Natural killer cell (primary cell): ENCODE measurements around the gene PSD4. TPM values are rescaled to one million over a fixed set of nuclear protein-coding genes. Genes with fewer than 3 reads are reported as not detected.
A peak's percentile ranks its signal among the peaks of the same experiment; 100 is the strongest.

Source experiments
- ATAC-seq, 3 donors: fragments of 150-1000 bp in 2 of 3; fragments of 200-7000 bp in 1 of 3; cut with Tn5 transposase; 1 replicate in 1 of 3; 2 replicates in 2 of 3; pipeline ENCODE4 v1.10.0; 2021; ENCODE audit warnings: mild to moderate bottlenecking in 2 of 3, moderate library complexity in 2 of 3
- DNase-seq, 2 donors: peaks; one replicate each; pipeline versions ENCODE4 v3.0.0 to v3.0.0-alpha.2; 2013 to 2021; ENCODE audit warnings: mixed read lengths in 1 of 2
- H3K27ac ChIP-seq: one replicate; pipeline ENCODE4 v1.5.1; 2013; ENCODE audit warnings: mild to moderate bottlenecking, low read length
- H3K27me3 ChIP-seq: one replicate; pipeline ENCODE4 v1.6.1; 2013; ENCODE audit warnings: low read length; ENCODE audit not compliant: control insufficient read depth, insufficient read depth
- H3K36me3 ChIP-seq: one replicate; pipeline ENCODE4 v1.6.1; 2013; ENCODE audit warnings: low read length; ENCODE audit not compliant: control insufficient read depth, insufficient read depth
- H3K4me1 ChIP-seq: one replicate; pipeline ENCODE4 v1.6.1; 2013; ENCODE audit warnings: low read length; ENCODE audit not compliant: control insufficient read depth, insufficient read depth
- H3K4me3 ChIP-seq: one replicate; pipeline ENCODE4 v1.5.1; 2013; ENCODE audit warnings: low read length
- H3K9me3 ChIP-seq: one replicate; pipeline ENCODE4 v1.6.1; 2013; ENCODE audit warnings: low read length; ENCODE audit not compliant: control insufficient read depth, insufficient read depth
- H3K27ac Mint-ChIP-seq, 2 donors: one replicate each; pipeline ENCODE4 v1.8.0; 2022; ENCODE audit warnings: mild to moderate bottlenecking in 2 of 2, mixed read lengths in 2 of 2, moderate library complexity in 1 of 2
- H3K27me3 Mint-ChIP-seq, 2 donors: one replicate each; pipeline ENCODE4 v1.8.0; 2022; ENCODE audit warnings: low read depth in 2 of 2, mixed read lengths in 2 of 2
- H3K36me3 Mint-ChIP-seq: one replicate; pipeline ENCODE4 v1.8.0; 2022; ENCODE audit warnings: mixed read lengths
- H3K4me1 Mint-ChIP-seq, 2 donors: one replicate each; pipeline ENCODE4 v1.8.0; 2022; ENCODE audit warnings: mixed read lengths in 2 of 2
- H3K4me3 Mint-ChIP-seq: one replicate; pipeline ENCODE4 v1.8.0; 2022; ENCODE audit warnings: mild to moderate bottlenecking, moderate library complexity, mixed read lengths
- H3K9me3 Mint-ChIP-seq, 2 donors: one replicate each; pipeline ENCODE4 v1.8.0; 2022; ENCODE audit warnings: mixed read lengths in 2 of 2
- CTCF ChIP-seq: fragments of 200-600 bp; IDR thresholded peaks from one replicate; pipeline ENCODE4 v1.8.0; 2022; ENCODE audit warnings: antibody characterized with exemption
- WGBS: methylation state at CpG from one replicate; pipeline ENCODE4 v1.1.7; 2013; ENCODE audit warnings: missing lambda C conversion rate; ENCODE audit not compliant: insufficient coverage; 5-methylcytosine and 5-hydroxymethylcytosine counted together
- intact Hi-C: fragments of 100-400 bp; cut with micrococcal nuclease; formaldehyde crosslinking; loops from one replicate; pipeline ENCODE4 v1.14.2; 2022
- total RNA-seq, 4 donors: library from RNA; stranded (reverse); fragments of 120-200 nt in 1 of 4; gene quantifications; one replicate each; pipeline versions ENCODE4 v1.2.3 to v1.2.4, GENCODE V29; 2013 to 2022

Gene PSD4
- total RNA-seq, 3 donors from 2014 or later (not counting 1 experiment from before 2014, with no cell fraction given): 280 to 347 (median 340) TPM

GRCh38 chr2:113183703-113184102, 9.9 kb downstream of the PSD4 start:
- H3K4me3 ChIP-seq: no peak overlapping the region
- Mint-ChIP-seq H3K27me3 (no peaks in the 10 kb centered on the region), H3K4me1 (peaks cover 75 to 89% of the 10 kb centered on the region in 2 donors), H3K36me3 (peaks cover 7% of the 10 kb centered on the region), H3K27ac (peak overlapping the region; percentile 82 to 91), H3K9me3 (no peaks in the 10 kb centered on the region), H3K4me3 (peak overlapping the region; percentile 62)
- no peak overlapping the region for H3K27ac ChIP-seq
- TF ChIP-seq CTCF: no peak
- 89% methylated on average over 2 of the region's 2 CpGs for WGBS
- intact Hi-C loops: no loop called here
- no peak for ATAC-seq
- H3K36me3 ChIP-seq: peaks cover 66% of the 10 kb centered on the region
- DNase-seq: no peak
- H3K4me1 ChIP-seq: peaks cover 83% of the 10 kb centered on the region
- H3K27me3 ChIP-seq: no peaks in the 10 kb centered on the region
- H3K9me3 ChIP-seq: no peaks in the 10 kb centered on the region

GRCh38 chr2:113184531-113185230, 10.9 kb downstream of the PSD4 start:
- Histone ChIP-seq H3K27ac (no peak overlapping the region), H3K27me3 (no peaks in the 10 kb centered on the region), H3K4me1 (peaks cover 73% of the 10 kb centered on the region), H3K9me3 (no peaks in the 10 kb centered on the region), H3K4me3 (no peak overlapping the region), H3K36me3 (peaks cover 65% of the 10 kb centered on the region)
- Mint-ChIP-seq H3K36me3 (peaks cover 7% of the 10 kb centered on the region), H3K27me3 (no peaks in the 10 kb centered on the region), H3K9me3 (no peaks in the 10 kb centered on the region), H3K4me1 (peaks cover 75 to 89% of the 10 kb centered on the region in 2 donors), H3K27ac (peak overlapping the region; percentile 82 to 91), H3K4me3 (peak overlapping the region; percentile 45)
- intact Hi-C loops: no loop called here
- DNase-seq: no peak
- no peak for ATAC-seq
- no peak for TF ChIP-seq CTCF
- WGBS: 95% methylated on average over 8 of the region's 8 CpGs

GRCh38 chr2:113185664-113186432, 12.1 kb downstream of the PSD4 start:
- no peaks in the 10 kb centered on the region for H3K9me3 ChIP-seq
- peak overlapping the region; percentile 13 for H3K4me3 Mint-ChIP-seq
- no peak overlapping the region for H3K4me3 ChIP-seq
- ATAC-seq (no peak), DNase-seq (no peak)
- no peak overlapping the region for H3K27ac ChIP-seq
- H3K36me3 Mint-ChIP-seq: peaks cover 7% of the 10 kb centered on the region
- H3K4me1 Mint-ChIP-seq: peaks cover 71 to 85% of the 10 kb centered on the region in 2 donors
- no peaks in the 10 kb centered on the region for H3K27me3 ChIP-seq
- 90% methylated on average over 10 of the region's 10 CpGs for WGBS
- peaks cover 67% of the 10 kb centered on the region for H3K4me1 ChIP-seq
- intact Hi-C loops: no loop called here
- H3K36me3 ChIP-seq: peaks cover 69% of the 10 kb centered on the region
- H3K27ac Mint-ChIP-seq: peak overlapping the region; percentile 82 to 91
- no peaks in the 10 kb centered on the region for H3K27me3 Mint-ChIP-seq
- no peaks in the 10 kb centered on the region for H3K9me3 Mint-ChIP-seq
- no peak for TF ChIP-seq CTCF
